Ectodermal cell (in vitro differentiated cells): Measurements from ENCODE around the gene PHLPP2.

Experiments
- H3K27ac ChIP-seq: 2 replicates; pipeline ENCODE4 v1.7.0; 2013; ENCODE audit warnings: mild to moderate bottlenecking, low read depth, low read length; ENCODE audit not compliant: insufficient read depth, poor library complexity, severe bottlenecking
- H3K27me3 ChIP-seq: 2 replicates; pipeline ENCODE4 v1.7.0; 2013; ENCODE audit warnings: mild to moderate bottlenecking, low read length; ENCODE audit not compliant: insufficient read depth, control insufficient read depth, poor library complexity, severe bottlenecking
- H3K36me3 ChIP-seq: one replicate; pipeline ENCODE4 v1.7.0; 2013; ENCODE audit warnings: low read length; ENCODE audit not compliant: control insufficient read depth, insufficient read depth
- H3K4me1 ChIP-seq: one replicate; pipeline ENCODE4 v1.7.0; 2013; ENCODE audit warnings: low read length; ENCODE audit not compliant: control insufficient read depth, insufficient read depth
- H3K4me3 ChIP-seq: 2 replicates; pipeline ENCODE4 v1.7.0; 2013; ENCODE audit warnings: low read depth, low read length, control low read depth; ENCODE audit not compliant: insufficient read depth
- H3K9me3 ChIP-seq: 2 replicates; pipeline ENCODE4 v1.7.0; 2013; ENCODE audit warnings: mild to moderate bottlenecking, low read length, moderate library complexity; ENCODE audit not compliant: control insufficient read depth
- WGBS, 2 experiments: methylation state at CpG; one replicate each; pipeline ENCODE4 v1.1.7; 2013; ENCODE audit warnings: missing lambda C conversion rate in 2 of 2; 5-methylcytosine and 5-hydroxymethylcytosine counted together

Gene PHLPP2

DNA sequence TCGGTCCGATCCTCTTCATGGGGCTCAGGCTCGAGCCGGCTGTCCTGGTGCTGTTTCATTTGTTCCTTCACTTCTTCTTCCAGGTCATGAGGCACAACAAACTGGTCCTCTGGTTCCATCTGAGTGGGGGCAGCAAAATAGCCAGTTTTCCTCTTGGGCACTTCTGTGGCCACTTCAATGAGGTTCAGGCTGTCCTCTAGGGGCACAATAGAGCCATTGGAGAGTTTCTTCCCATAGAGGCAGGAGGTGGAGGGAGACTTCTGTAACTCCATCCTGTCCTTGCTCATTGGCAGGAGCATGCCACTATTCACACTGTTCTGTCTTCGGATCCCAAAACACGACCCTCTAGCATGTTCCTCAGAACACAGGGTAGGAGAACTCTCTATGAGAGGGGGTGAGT is 75.6 kb downstream of the PHLPP2 start:
- no peaks in the 10 kb centered on the region for H3K9me3 ChIP-seq
- WGBS, 2 experiments, result 86 to 91% methylated on average over 6 of the region's 6 CpGs
- peaks cover 10% of the 10 kb centered on the region for H3K36me3 ChIP-seq
- H3K27ac ChIP-seq, result no peak overlapping the region
- no peak overlapping the region for H3K4me3 ChIP-seq
- H3K27me3 ChIP-seq, result no peaks in the 10 kb centered on the region
- no peaks in the 10 kb centered on the region for H3K4me1 ChIP-seq

DNA sequence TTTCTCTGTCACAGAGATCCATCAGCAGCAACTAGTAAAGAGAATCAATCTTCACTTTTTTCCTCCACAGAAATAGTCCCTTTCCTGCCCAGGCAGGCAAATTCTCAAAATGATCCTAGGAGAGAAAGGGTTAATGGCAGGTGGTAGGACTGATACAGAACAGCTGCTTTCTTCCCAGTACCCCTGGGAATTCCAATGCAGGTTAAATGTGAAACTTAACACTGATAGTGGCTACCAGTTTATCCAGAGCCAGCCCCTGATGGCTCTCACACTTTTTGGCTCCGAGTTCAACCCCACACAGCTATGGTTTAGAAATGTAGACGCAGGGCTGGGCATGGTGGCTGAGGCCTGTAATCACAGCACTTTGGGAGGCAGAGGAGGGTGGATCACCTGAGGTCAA is 76.3 kb downstream of the PHLPP2 start:
- Histone ChIP-seq H3K9me3 (no peaks in the 10 kb centered on the region), H3K27ac (no peak overlapping the region), H3K27me3 (no peaks in the 10 kb centered on the region), H3K36me3 (peaks cover 10% of the 10 kb centered on the region), H3K4me1 (no peaks in the 10 kb centered on the region), H3K4me3 (no peak overlapping the region)
- 94 to 100% methylated on average over 2 of the region's 2 CpGs for WGBS, 2 experiments

- Histone ChIP-seq H3K4me3 (no peak overlapping the region), H3K27ac (no peak overlapping the region), H3K36me3 (peaks cover 10% of the 10 kb centered on the region), H3K9me3 (no peaks in the 10 kb centered on the region), H3K4me1 (no peaks in the 10 kb centered on the region), H3K27me3 (no peaks in the 10 kb centered on the region)
- 78 to 82% methylated on average over 7 of the region's 7 CpGs for WGBS, 2 experiments
These were observed 77.1 kb downstream of the PHLPP2 start for GRCh38 chr16:71647391-71647790.

DNA sequence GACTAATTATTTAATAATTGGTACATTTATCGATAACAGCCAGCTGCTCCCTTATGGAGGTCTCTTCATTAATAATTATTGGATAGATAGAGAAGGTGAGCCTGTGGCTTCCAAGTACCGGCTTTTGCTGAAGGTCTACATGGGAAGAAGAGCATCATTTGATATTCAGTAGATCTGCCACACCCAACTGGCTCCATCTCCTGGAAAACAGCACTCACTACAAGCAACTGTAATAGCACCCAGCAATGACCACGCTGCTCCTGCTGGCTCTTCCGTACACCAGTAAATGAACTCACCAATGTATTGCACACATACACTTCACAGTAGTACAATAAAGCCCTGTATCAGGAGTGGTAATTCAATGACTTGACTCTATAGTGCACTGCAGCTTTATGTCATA is 79.1 kb downstream of the PHLPP2 start:
- WGBS, 2 experiments, result 73 to 78% methylated on average over 4 of the region's 4 CpGs
- Histone ChIP-seq H3K4me1 (no peaks in the 10 kb centered on the region), H3K36me3 (peaks cover 10% of the 10 kb centered on the region)

DNA sequence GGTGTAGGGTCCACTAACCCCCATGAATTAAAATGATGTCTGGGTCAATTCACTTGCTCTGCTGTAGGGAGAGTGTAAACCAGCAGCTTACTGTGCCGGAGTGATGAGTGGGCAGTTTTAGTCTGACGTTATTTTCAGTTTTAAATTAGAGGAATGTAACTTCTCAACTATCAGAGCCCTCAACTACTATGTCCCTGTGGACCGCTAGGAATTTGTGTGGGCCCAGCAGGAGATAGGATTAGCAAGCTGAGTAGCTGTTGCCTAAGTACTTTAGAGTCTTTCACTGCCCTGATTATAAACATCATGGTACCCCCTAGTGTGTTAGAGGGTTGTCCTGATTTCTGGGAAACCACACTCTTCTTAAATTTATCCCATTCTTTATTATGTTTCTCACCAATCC is 87.1 kb downstream of the PHLPP2 start:
- Histone ChIP-seq H3K4me1 (peaks cover 8% of the 10 kb centered on the region), H3K27me3 (no peaks in the 10 kb centered on the region), H3K27ac (peak overlapping the region; percentile 16), H3K9me3 (no peaks in the 10 kb centered on the region), H3K36me3 (no peaks in the 10 kb centered on the region), H3K4me3 (no peak overlapping the region)
- 29 to 31% methylated on average over 3 of the region's 3 CpGs for WGBS, 2 experiments

More for the DNA sequence above, 79.1 kb downstream of the PHLPP2 start:
- no peaks in the 10 kb centered on the region for H3K27me3 ChIP-seq
- no peaks in the 10 kb centered on the region for H3K9me3 ChIP-seq
- no peak overlapping the region for H3K4me3 ChIP-seq
- no peak overlapping the region for H3K27ac ChIP-seq

- Histone ChIP-seq H3K4me1 (peaks cover 8% of the 10 kb centered on the region), H3K27me3 (no peaks in the 10 kb centered on the region), H3K9me3 (no peaks in the 10 kb centered on the region), H3K27ac (no peak overlapping the region), H3K4me3 (no peak overlapping the region), H3K36me3 (no peaks in the 10 kb centered on the region)
- WGBS, 2 experiments, result 72 to 86% methylated on average over 2 of the region's 2 CpGs
These were observed 88.9 kb downstream of the PHLPP2 start for GRCh38 chr16:71635632-71636031.

DNA sequence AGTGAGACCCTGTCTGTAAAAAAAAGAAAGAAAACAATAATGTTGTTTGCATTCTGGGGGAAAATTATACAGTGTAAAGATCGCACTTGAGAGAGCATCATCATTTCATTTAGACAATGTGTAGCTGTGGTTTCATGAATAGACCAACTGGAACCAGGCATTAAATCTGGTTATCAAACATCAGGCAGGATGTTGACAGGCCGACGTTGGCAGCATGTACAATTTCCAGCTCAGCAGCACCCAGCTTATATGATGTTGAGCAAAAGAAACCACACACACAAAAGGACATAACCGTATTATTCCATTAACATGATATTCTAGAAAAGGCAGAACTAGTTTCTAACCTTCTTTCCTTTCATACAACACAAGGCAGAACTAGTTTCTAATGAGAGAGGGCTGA is 92.7 kb downstream of the PHLPP2 start:
- WGBS, 2 experiments, result 92 to 99% methylated on average over 4 of the region's 4 CpGs
- peaks cover 7% of the 10 kb centered on the region for H3K4me1 ChIP-seq
- H3K4me3 ChIP-seq, result no peak overlapping the region
- H3K27me3 ChIP-seq, result peaks cover 16% of the 10 kb centered on the region
- no peaks in the 10 kb centered on the region for H3K9me3 ChIP-seq
- H3K36me3 ChIP-seq, result no peaks in the 10 kb centered on the region
- H3K27ac ChIP-seq, result no peak overlapping the region

DNA sequence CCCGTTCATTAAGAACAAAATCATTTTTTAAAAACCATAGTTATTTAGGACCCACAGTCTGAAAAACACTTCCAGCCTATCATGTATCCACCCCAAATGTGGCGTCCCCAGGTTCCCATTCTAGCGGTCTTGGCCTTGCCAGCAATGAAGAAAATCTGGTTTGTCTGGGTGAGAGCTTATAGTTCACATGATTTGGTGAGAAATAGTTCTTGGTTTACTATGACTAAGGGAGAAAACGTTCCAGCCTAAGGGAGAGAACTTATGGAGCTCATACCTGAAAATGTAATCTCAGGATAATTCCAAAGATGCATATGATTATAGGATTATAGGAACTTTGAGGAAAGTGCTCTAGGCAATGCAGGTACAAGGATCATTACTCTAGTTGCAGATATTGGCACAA is 93.7 kb downstream of the PHLPP2 start:
- Histone ChIP-seq H3K4me3 (no peak overlapping the region), H3K4me1 (peaks cover 7% of the 10 kb centered on the region), H3K36me3 (no peaks in the 10 kb centered on the region), H3K27me3 (peaks cover 26% of the 10 kb centered on the region), H3K27ac (no peak overlapping the region), H3K9me3 (no peaks in the 10 kb centered on the region)
- 92% methylated on average over 4 of the region's 4 CpGs for whole genome bisulfite sequencing, 2 experiments

DNA sequence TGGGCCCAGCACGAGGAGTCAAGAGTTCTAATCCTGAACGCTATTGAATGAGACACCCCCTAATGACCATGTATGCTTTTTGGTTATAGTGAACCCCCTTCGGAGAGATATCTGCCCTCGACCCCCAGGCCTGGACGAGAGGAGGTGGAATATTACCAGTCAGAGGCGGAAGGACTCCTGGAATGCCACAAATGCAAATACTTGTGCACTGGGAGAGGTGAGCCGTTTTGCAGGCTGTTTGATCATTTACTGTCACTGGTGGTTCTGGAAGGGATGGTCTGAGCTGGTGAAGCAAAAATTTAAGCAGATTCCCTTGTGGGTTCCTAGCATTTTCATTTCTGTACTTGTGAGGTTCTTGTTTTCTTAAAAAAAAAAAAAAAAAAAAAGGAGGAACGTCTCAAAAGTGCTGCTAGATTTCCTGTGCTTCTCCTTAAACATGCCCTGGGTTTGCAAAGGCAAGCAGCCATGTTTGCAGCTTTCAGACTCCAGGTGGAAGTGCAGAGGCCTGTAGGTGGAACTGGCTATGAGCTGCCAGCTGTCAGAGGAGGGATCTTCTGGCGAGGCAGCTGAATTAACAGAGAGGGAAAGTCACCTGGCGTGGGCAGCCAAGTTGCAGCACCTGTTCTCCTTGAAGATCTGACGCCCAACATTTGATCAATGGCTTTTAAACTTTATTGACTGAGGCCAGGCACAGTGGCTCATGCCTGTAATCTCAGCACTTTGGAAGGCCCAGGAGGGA is 95.1 kb downstream of the PHLPP2 start:
- Histone ChIP-seq H3K4me1 (peaks cover 7% of the 10 kb centered on the region), H3K36me3 (no peaks in the 10 kb centered on the region), H3K4me3 (no peak overlapping the region), H3K9me3 (no peaks in the 10 kb centered on the region), H3K27ac (no peak overlapping the region), H3K27me3 (peaks cover 37% of the 10 kb centered on the region)
- 84 to 87% methylated on average over 11 of the region's 11 CpGs for WGBS, 2 experiments

GRCh38 chr16:71628810-71629209 is 95.7 kb downstream of the PHLPP2 start:
- H3K36me3 ChIP-seq, result no peaks in the 10 kb centered on the region
- 70 to 72% methylated on average over 5 of the region's 5 CpGs for WGBS, 2 experiments
- H3K27me3 ChIP-seq, result peaks cover 44% of the 10 kb centered on the region
- H3K4me1 ChIP-seq, result peaks cover 7% of the 10 kb centered on the region
- no peak overlapping the region for H3K4me3 ChIP-seq
- no peak overlapping the region for H3K27ac ChIP-seq
- no peaks in the 10 kb centered on the region for H3K9me3 ChIP-seq
